NCI-H510A (cell line): ENCODE results near the gene KBTBD3.

ENCODE experiments used
- DNase-seq: peaks from one replicate; lab custom pipeline; 2025; lab: John Stamatoyannopoulos, UW

The KBTBD3 gene

GRCh38 chr11:106076919-106077608 is at the start of gene KBTBD3:
TSS of gene KBTBD3 (minus strand) at chr11:106077347. CDS start at chr11:106059097, 18,250 bp downstream.
- DNase-seq: peak; percentile 98

GRCh38 chr11:106121570-106122320 is 44.6 kb upstream of the KBTBD3 start:
- no peak for DNase-seq

- no peak for DNase-seq
Measured at GRCh38 chr11:106105986-106106385, 28.8 kb upstream of the KBTBD3 start.

- DNase-seq: no peak
Measured at GRCh38 chr11:106101819-106102218, 24.7 kb upstream of the KBTBD3 start.

DNA sequence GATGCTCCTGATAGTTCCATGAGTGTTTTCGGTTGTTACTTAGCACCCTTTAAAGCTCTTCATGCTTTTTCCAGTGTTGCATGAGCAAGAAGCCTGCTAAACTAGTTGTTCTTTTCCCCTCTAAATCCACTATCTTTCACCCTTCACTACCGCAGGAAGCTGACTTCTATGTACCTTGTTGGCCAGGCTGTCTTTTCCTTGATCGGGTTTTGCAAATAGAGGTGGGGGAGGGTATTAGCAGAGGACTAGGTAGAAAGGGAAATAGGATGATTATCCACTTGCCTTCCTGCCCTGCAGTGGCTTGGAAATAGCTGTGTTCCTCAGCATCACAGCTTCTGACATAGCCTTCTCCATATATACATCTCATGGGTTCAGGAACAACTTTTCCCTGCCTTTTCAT is 24.2 kb upstream of the KBTBD3 start:
- DNase-seq: no peak

- DNase-seq: no peak
Measured at GRCh38 chr11:106098893-106099553, 21.9 kb upstream of the KBTBD3 start.

GRCh38 chr11:106092446-106092845 is 15.3 kb upstream of the KBTBD3 start:
- no peak for DNase-seq

- DNase-seq: no peak
Measured at GRCh38 chr11:106091480-106092123, 14.5 kb upstream of the KBTBD3 start.

DNA sequence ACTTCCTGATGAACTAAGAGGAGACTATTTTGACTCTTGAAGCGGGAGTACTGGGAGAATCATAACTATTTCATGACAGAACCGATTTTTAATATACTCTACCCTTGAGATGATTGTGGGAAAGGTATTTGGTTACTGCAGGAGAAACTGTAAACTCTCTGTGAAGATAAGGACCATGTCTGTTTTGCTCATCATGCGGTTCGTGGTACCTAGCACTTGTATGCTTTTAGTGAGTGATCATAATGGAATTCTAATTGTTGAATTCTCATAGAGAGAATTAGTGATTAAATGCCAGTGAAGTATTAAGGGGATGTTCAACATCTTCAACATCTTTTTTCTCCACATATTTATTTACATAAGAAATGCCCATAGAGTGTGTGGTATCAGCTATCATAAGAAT is 11.7 kb upstream of the KBTBD3 start:
- no peak for DNase-seq

DNA sequence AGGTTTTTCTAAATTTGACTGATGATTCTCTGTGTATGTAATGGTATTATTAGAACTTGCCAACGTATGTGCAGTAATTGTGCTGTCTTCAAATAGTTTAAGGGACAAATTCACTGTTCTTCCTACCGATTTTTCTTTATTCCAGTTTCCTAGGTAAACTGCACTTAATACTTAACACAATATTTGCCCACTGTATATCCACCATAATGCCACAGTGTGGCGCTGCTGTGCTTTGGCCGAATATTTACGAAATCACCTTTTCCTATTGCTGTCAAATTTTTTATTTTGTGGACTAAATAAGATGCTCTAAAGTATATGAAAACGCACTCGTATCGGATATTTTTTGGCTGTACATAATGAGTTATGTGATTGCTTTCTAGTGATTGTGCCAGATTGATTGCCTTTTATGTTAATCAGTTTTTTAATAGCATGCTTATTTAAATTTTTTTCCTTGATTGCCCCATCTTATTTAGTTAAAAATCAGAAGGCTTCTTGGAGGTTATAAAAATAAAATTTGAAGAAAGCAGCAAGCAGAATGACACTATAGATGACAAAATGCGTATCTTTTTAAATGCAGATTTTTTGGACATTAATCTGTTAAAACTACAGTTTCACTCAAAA is 10.8 kb upstream of the KBTBD3 start:
- no peak for DNase-seq

DNA sequence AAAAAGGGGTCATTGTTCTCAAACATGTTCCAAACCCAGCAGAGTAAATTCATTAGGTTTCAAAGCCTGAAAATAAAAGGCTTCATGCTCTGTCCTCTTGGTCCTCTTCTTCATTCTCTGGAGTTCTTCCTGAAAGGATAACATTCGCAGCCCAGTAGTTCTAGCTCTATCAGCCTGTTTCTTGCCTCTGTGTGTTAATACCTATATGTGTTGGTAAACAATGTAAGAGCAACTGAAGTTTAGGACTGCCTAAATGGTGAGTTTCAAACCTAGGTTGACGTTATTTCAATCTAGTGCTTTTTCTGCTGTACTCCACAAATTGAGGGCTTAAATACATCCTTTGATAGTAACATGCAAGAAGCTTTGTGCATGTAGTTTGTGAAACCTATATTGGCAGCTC is 9.7 kb upstream of the KBTBD3 start:
- DNase-seq: no peak

- DNase-seq: no peak
Measured at GRCh38 chr11:106086135-106086534, 9.0 kb upstream of the KBTBD3 start.

- DNase-seq: no peak
Measured at GRCh38 chr11:106082096-106082495, 4.9 kb upstream of the KBTBD3 start.

DNA sequence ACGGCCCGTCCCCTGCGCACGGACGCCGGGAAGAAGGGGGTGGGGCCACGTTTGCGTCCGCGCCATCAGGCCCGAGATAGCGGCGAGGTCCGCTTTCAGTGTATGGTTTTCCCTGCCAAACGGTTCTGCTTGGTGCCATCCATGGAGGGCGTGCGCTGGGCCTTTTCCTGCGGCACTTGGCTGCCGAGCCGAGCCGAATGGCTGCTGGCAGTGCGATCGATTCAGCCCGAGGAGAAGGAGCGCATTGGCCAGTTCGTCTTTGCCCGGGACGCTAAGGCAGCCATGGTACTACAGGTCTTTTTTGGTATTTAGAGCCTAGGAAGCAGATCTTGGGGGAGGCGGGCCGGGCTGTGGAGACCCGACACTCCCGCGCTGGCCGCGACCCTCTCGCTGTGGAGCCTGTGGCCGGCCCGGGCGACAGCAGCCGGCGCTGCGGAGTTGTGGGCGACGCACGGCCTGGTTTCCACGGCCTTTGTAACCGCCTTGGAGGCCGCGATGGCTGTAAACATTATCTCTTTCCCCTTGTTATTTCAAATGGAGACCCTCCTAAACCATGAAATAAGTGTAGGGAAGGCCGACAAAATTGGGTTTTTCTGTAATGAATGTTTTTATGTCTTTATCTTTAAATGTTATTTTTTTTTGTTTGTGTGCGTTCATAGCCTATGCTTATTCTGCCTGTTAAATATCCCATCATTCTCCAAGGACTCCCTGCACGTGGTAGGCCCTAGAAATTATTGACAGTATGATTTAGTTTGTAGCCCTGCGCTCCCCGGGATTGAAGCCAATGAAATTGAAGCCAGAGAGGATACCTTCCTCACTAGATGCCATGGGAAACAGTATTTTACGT is 685 bp upstream of the KBTBD3 start, which contains the start of gene AASDHPPT:
Gene AASDHPPT, plus strand, starts transcription at position 54 of the 847 bp plus-strand sequence. Its CDS starts 49 bp downstream, at position 103.
- no peak for DNase-seq

GRCh38 chr11:106076171-106076918 is 802 bp downstream of the KBTBD3 start:
- no peak for DNase-seq

GRCh38 chr11:106072804-106073203 is 4.3 kb downstream of the KBTBD3 start:
- DNase-seq: no peak

- DNase-seq: no peak
Measured at GRCh38 chr11:106070606-106071005, 6.5 kb downstream of the KBTBD3 start.

GRCh38 chr11:106063009-106063408 is 14.1 kb downstream of the KBTBD3 start:
- no peak for DNase-seq

DNA sequence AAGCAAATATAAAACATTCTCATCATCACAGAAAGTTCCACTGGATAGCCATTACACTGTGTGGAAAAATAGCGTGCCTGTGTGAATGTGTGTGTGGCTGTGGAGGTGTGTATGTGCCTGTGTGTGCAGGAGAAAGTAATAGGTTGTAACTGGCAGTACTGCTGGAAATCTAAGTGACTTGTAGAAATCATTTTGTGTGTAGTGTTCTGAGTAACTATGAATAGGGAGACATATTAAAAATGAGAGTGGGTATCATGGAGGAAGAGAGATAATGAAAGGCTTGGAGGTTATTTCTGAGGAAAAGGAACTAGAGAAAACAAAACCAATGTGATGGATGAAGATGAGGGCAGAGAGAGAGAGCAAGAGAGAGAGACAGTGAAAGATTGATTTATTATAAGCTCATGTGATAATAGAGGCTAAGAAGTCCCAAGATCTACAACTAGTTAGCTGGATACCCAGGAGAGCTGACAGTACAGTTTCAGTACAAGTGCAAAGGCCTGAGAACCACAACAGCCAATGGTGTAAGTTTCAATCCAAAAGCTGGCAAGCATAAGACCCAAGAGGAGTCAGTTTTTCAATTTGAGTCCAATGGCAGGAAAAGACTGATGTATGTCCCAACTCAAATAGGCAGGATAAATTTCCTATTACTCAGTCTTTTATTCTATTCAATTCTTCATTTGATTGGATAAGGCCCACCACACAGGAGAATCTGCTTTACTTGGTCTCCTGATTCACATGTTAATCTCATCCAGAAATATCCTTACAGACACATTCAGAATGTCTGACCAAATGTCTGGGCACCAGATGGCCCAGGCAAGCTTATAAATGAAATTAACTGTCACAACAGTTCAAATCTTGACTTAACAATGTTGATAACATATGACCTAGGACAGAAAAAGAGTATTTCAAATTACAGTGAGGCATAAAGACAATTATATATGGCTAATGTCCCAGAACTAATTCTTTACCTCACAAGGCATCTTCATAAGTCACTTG is 14.9 kb downstream of the KBTBD3 start:
- no peak for DNase-seq
